SJSA1 (cell line): ENCODE data around the gene APOBR. TPM values are rescaled to one million over a fixed set of nuclear protein-coding genes. Genes with fewer than 3 reads are reported as not detected.
"Not testable (repeated sequence)": the region's sequence is repeated elsewhere in the genome, so short reads cannot be mapped to it uniquely, and the experiment has no call there.

Experiments
- DNase-seq, 2 experiments: peaks; one replicate each; pipeline ENCODE4 v3.0.0-alpha.2; 2015 to 2020; ENCODE audit warnings: low spot score in 2 of 2, low read depth in 1 of 2
- H3K27ac ChIP-seq: fragments of 250-450 bp; sonication (Bioruptor Pico); 2 replicates; pipeline ENCODE4 v1.5.1; 2020; ENCODE audit warnings: mild to moderate bottlenecking, moderate library complexity
- H3K27me3 ChIP-seq: fragments of 250-450 bp; sonication (Bioruptor Pico); replicated peaks from 2 replicates; pipeline ENCODE4 v1.5.1; 2020; ENCODE audit warnings: mild to moderate bottlenecking, moderate library complexity
- H3K36me3 ChIP-seq: fragments of 250-450 bp; sonication (Bioruptor Pico); 2 replicates; pipeline ENCODE4 v1.5.1; 2020; ENCODE audit warnings: mild to moderate bottlenecking
- H3K4me1 ChIP-seq: fragments of 250-450 bp; sonication (Bioruptor Pico); replicated peaks from 2 replicates; pipeline ENCODE4 v1.6.1; 2021; ENCODE audit warnings: mild to moderate bottlenecking
- H3K4me3 ChIP-seq: fragments of 250-450 bp; sonication (Bioruptor Pico); 2 replicates; pipeline ENCODE4 v1.5.1; 2020; ENCODE audit warnings: mild to moderate bottlenecking
- H3K9me3 ChIP-seq: fragments of 250-450 bp; sonication (Bioruptor Pico); replicated peaks from 2 replicates; pipeline ENCODE4 v1.5.1; 2020; ENCODE audit warnings: mild to moderate bottlenecking
- total RNA-seq: library from RNA; depleted of rRNA; stranded (reverse); fragments of >200 nt; shearing (Covaris generic); gene quantifications from 2 replicates; pipeline ENCODE4 v1.2.3, GENCODE V29; 2014; rRNA removed

The APOBR gene
- total RNA-seq, 1 experiment from 2014 or later: not detected

- Histone ChIP-seq H3K4me1 (no peaks in the 10 kb centered on the region), H3K27me3 (0 out of 2 replicates have a peak, but pooled peaks cover 3% of the 10 kb centered on the region), H3K36me3 (no peaks in the 10 kb centered on the region), H3K27ac (no peak overlapping the region), H3K9me3 (no peaks in the 10 kb centered on the region), H3K4me3 (no peak overlapping the region)
- DNase-seq: no peak
These were observed 50.6 kb downstream of the APOBR start for GRCh38 chr16:28544998-28545397.

GRCh38 chr16:28545964-28546363, 51.5 kb downstream of the APOBR start:
- not testable (repeated sequence) for H3K9me3 ChIP-seq, H3K4me1 ChIP-seq, H3K4me3 ChIP-seq, H3K36me3 ChIP-seq, H3K27me3 ChIP-seq, DNase-seq, H3K27ac ChIP-seq

- 0 out of 2 replicates have a peak, but pooled peaks cover 3% of the 10 kb centered on the region for H3K27me3 ChIP-seq
- DNase-seq: no peak
- no peak overlapping the region for H3K27ac ChIP-seq
- no peak overlapping the region for H3K4me3 ChIP-seq
- no peaks in the 10 kb centered on the region for H3K36me3 ChIP-seq
- H3K4me1 ChIP-seq: no peaks in the 10 kb centered on the region
- no peaks in the 10 kb centered on the region for H3K9me3 ChIP-seq
These were observed 52.2 kb downstream of the APOBR start for GRCh38 chr16:28546626-28547025.

GRCh38 chr16:28548306-28548802, 53.9 kb downstream of the APOBR start:
- H3K4me3 ChIP-seq: no peak overlapping the region
- no peaks in the 10 kb centered on the region for H3K36me3 ChIP-seq
- no peak overlapping the region for H3K27ac ChIP-seq
- no peaks in the 10 kb centered on the region for H3K4me1 ChIP-seq
- no peaks in the 10 kb centered on the region for H3K9me3 ChIP-seq
- 0 out of 2 replicates have a peak, but pooled peaks cover 3% of the 10 kb centered on the region for H3K27me3 ChIP-seq
- no peak for DNase-seq

Other genes starting within 250 kb of the APOBR start
- not detected in 2 replicates for gene SBK1, start 202.1 kb upstream of the APOBR start, total RNA-seq
- 1.2 TPM in 1 of 2 replicates, not detected in the other for gene NPIPB6, start 131.1 kb upstream of the APOBR start, total RNA-seq
- gene EIF3CL, start 90.8 kb upstream of the APOBR start, total RNA-seq: 43.3 and 49.8 TPM in 2 replicates
- not detected in 2 replicates for gene NPIPB7, start 22.3 kb upstream of the APOBR start, total RNA-seq
- gene CLN3, start 2.6 kb upstream of the APOBR start, total RNA-seq: 4.7 and 6.9 TPM in 2 replicates
- not detected in 2 replicates for gene IL27, start 12.2 kb downstream of the APOBR start, total RNA-seq
- gene NUPR1, start 44.3 kb downstream of the APOBR start, total RNA-seq: 0.16 and 0.92 TPM in 2 replicates
- gene SGF29, start 59.3 kb downstream of the APOBR start, total RNA-seq: 20.2 and 20.6 TPM in 2 replicates
- gene SULT1A2, start 102.4 kb downstream of the APOBR start, total RNA-seq: not detected in 2 replicates
- gene SULT1A1, start 115.4 kb downstream of the APOBR start, total RNA-seq: 0.79 TPM in 1 of 2 replicates, not detected in the other
- not detected in 2 replicates for gene NPIPB8, start 143.4 kb downstream of the APOBR start, total RNA-seq
- 53.2 and 76.5 TPM in 2 replicates for gene EIF3C, start 216.8 kb downstream of the APOBR start, total RNA-seq